ENCODE results near the gene ANKHD1.

- TF ChIP-seq, protein P1, sequence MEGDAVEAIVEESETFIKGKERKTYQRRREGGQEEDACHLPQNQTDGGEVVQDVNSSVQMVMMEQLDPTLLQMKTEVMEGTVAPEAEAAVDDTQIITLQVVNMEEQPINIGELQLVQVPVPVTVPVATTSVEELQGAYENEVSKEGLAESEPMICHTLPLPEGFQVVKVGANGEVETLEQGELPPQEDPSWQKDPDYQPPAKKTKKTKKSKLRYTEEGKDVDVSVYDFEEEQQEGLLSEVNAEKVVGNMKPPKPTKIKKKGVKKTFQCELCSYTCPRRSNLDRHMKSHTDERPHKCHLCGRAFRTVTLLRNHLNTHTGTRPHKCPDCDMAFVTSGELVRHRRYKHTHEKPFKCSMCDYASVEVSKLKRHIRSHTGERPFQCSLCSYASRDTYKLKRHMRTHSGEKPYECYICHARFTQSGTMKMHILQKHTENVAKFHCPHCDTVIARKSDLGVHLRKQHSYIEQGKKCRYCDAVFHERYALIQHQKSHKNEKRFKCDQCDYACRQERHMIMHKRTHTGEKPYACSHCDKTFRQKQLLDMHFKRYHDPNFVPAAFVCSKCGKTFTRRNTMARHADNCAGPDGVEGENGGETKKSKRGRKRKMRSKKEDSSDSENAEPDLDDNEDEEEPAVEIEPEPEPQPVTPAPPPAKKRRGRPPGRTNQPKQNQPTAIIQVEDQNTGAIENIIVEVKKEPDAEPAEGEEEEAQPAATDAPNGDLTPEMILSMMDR (IDR thresholded peaks at IDR 0.05; ENCODE audit: poor library complexity, severe bottlenecking): no peak
- no peak for TF ChIP-seq RAD21 (conservative IDR thresholded peaks at IDR 0.05)
Measured at GRCh38 chr5:140469259-140469658, 67.6 kb downstream of the ANKHD1 start.
